ENCODE data around the gene IGF2R. TPM values are rescaled to one million over a fixed set of nuclear protein-coding genes. Genes with fewer than 3 reads are reported as not detected.
A peak's percentile ranks its signal among the peaks of the same experiment; 100 is the strongest.

Gene IGF2R
- total RNA-seq, 2 donors from 2014 or later: 62.7 to 71.8 TPM

DNA sequence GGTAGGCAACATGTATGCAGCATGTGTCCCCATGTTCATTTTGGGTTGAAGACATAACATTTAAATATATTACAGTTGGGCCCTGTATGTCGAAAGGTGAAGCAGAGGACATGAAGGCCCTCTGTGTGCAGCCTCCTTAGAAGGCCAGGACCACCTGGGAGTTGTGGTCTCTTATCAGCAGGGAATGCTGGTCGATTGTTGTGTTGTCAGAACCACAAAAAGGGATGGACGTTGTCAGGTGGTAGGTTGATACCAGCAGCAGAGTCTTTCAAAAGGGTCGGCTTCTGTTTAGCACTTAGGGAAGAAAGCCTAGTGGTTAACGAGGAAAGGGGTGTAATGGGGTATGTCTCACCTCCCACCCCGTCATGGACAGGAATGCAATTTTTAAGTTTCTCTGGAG, 85.4 kb downstream of the IGF2R start:
- DNase-seq (ENCODE audit: low spot score): no peak
- intact Hi-C loops (cut with DNase I): no loop called here

- peak; percentile 42 for DNase-seq (ENCODE audit: low spot score)
- intact Hi-C loops (cut with DNase I): no loop called here
Observed at GRCh38 chr6:160054913-160055312, 86.0 kb downstream of the IGF2R start.

- no peak for DNase-seq (ENCODE audit: low spot score)
- intact Hi-C loops (cut with DNase I): no loop called here
Observed at GRCh38 chr6:160055378-160055777, 86.5 kb downstream of the IGF2R start.

GRCh38 chr6:160055813-160056212, 86.9 kb downstream of the IGF2R start:
- peak; percentile 34 for DNase-seq (ENCODE audit: low spot score)

DNA sequence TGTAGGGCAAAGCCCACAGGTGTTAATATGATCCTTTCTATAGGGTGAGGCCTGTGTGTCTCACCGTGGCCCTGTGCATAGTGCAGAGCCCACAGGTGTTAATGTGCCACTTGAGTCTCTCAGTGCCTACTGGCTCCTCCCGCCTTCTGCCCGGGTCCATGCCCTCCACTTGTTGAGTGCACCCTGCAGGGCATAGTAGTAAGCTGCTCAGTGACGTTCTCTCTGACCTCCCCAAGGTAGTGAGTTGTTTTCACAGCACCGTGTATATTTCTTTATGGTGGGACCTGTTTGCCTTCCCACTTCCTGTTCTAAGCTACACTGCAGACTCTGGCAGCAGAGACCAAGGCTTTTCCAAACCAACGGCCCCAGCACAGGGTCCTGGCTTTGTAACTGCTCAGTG, 88.2 kb downstream of the IGF2R start:
- intact Hi-C loops (cut with DNase I): no loop called here
- DNase-seq (ENCODE audit: low spot score): no peak

More at GRCh38 chr6:160055813-160056212, 86.9 kb downstream of the IGF2R start:
- intact Hi-C loops (cut with DNase I): no loop called here

- intact Hi-C loops (cut with DNase I): no loop called here
- peak; percentile 40 for DNase-seq (ENCODE audit: low spot score)
Observed at GRCh38 chr6:160058603-160059215, 89.8 kb downstream of the IGF2R start.

DNA sequence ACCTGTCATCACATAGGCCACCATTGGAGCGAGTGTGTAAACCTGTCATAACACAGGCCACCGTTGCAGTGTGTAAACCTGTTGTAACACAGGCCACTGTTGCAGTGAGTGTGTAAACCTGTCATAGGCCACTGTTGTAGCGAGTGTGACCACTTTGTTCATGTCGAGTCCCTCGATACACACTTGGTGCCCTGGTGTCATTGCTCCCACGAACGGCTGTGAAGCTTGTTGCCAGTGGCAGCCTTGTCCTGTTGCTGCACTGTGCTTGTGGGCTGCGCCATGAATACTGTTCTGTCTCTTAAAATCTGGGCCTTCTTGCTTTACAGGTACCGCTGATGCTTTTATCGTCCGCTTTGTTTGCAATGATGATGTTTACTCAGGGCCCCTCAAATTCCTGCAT, 91.3 kb downstream of the IGF2R start:
- intact Hi-C loops (cut with DNase I): no loop called here
- no peak for DNase-seq (ENCODE audit: low spot score)

GRCh38 chr6:160060920-160061447, 92.1 kb downstream of the IGF2R start:
- intact Hi-C loops (cut with DNase I): no loop called here

DNA sequence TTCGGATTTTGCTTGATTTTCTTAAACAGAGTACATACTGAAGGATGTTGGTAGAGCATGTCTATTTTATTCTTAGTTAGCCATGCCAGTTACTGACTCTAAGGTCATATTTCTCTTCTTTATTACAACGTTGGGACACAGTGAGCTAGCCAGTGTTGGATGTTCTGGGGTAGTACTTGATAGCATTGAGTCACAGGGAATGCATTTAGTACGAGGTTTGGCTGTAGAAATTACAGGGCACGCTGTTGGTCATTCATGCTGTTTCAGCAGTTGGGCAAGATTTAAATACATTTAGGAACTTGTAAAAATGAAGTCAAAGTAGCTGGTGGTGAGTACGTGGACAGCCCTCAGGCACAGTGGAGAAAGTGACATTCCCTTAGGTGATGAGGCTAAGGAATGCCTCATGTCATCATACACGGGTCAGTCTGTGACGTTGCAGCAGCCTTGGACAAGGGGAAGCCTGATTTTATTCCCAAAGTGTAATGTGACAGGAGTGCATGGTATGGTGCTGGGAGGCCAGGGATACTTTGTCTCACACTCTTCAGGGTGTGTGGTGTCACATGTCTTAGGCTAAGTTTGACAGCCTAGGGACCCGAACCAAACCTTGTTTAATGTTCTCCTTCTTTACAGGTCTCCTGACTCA, 95.0 kb downstream of the IGF2R start:
- intact Hi-C loops (cut with DNase I): no loop called here
- DNase-seq (ENCODE audit: low spot score): no peak

More at GRCh38 chr6:160060920-160061447, 92.1 kb downstream of the IGF2R start:
- no peak for DNase-seq (ENCODE audit: low spot score)

- DNase-seq (ENCODE audit: low spot score): no peak
- intact Hi-C loops (cut with DNase I): no loop called here
Observed at GRCh38 chr6:160065200-160065599, 96.3 kb downstream of the IGF2R start.

GRCh38 chr6:160067564-160067963, 98.7 kb downstream of the IGF2R start:
- intact Hi-C loops (cut with DNase I): no loop called here
- DNase-seq (ENCODE audit: low spot score): no peak

- DNase-seq (ENCODE audit: low spot score): no peak
- intact Hi-C loops (cut with DNase I): no loop called here
Observed at GRCh38 chr6:160068346-160068745, 99.5 kb downstream of the IGF2R start.

GRCh38 chr6:160069050-160069454, 100.2 kb downstream of the IGF2R start:
- no peak for DNase-seq (ENCODE audit: low spot score)
- intact Hi-C loops (cut with DNase I): no loop called here

GRCh38 chr6:160069459-160069858, 100.6 kb downstream of the IGF2R start:
- intact Hi-C loops (cut with DNase I): no loop called here
- no peak for DNase-seq (ENCODE audit: low spot score)

DNA sequence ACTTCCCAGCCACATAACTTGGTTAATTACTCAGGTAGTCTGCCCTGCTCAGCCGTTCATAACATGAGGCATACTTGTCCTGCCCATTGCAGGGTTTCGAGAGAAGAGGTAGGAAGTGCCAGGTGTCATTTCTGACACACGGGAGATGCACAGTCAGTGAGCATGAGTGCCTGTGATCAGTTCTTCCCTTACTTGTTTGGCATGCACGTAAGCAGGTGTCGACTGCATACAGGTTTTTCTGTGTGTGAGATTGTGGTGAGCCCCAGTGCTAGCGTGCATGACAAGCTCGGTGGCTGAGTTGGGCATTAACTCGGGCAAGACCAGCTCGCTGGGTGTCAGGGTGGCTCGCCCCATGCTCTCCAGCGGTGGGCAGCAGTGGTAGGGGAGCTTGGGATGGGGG, 101.5 kb downstream of the IGF2R start:
- intact Hi-C loops (cut with DNase I): no loop called here
- no peak for DNase-seq (ENCODE audit: low spot score)

- DNase-seq (ENCODE audit: low spot score): no peak
- intact Hi-C loops (cut with DNase I): no loop called here
Observed at GRCh38 chr6:160070831-160071230, 101.9 kb downstream of the IGF2R start.

DNA sequence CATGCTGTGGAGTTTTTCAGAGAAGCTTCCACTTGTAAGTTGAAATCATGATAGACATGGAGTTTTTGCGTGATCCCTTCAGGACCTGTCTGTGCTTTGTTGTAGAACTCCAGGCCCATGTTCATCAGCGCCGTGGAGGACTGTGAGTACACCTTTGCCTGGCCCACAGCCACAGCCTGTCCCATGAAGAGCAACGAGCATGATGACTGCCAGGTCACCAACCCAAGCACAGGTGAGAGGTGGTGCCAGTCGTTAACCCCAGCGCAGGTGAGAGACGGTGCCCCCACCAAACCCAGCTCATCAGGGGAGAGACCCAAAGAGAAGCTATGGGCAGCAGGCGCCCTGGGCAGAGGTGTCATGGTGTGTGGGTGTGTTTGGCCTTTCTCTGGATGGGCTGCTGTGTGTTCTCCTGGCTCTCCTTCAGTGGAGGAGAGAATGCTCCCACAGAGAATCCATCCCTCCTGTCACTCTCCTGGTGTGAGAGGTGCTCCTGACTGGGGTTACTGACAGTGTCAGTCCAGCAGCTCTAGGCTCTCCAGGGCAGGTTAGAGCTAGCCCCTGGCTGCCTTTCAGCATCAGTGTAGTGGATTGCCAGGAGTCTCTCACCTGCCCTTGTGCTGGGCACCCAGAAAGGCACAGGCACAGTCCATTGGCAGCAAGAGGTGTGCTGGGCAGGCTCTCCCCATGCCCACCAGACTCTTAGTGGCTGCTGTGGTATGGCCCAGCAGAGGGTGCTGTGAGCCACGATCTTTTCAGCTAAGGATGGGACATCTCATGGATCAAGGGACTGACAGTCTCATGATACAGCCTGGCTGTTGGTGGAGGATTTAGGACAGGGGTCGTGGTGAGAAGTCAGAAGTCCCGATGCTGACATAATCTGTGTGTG, 103.2 kb downstream of the IGF2R start:
- DNase-seq (ENCODE audit: low spot score): no peak
- intact Hi-C loops (cut with DNase I): no loop called here

- intact Hi-C loops (cut with DNase I): no loop called here
- DNase-seq (ENCODE audit: low spot score): no peak
Observed at GRCh38 chr6:160073272-160073671, 104.4 kb downstream of the IGF2R start.

- intact Hi-C loops (cut with DNase I): no loop called here
- DNase-seq (ENCODE audit: low spot score): no peak
Observed at GRCh38 chr6:160076009-160076408, 107.1 kb downstream of the IGF2R start.

GRCh38 chr6:160077024-160077423, 108.1 kb downstream of the IGF2R start:
- intact Hi-C loops (cut with DNase I): no loop called here

More at GRCh38 chr6:160077024-160077423, 108.1 kb downstream of the IGF2R start:
- DNase-seq (ENCODE audit: low spot score): no peak
